Spleen (tissue), 11 donors: ENCODE results near the gene WDR17. TPM values are rescaled to one million over a fixed set of nuclear protein-coding genes. Genes with fewer than 3 reads are reported as not detected.

Experiments
- DNase-seq: peaks from one replicate; pipeline ENCODE4 v3.0.0-alpha.2; 2020
- H3K27ac ChIP-seq, 8 donors: fragments of 200-600 bp; sonication (generic) in 7 of 8; 1 replicate in 4 of 8; 2 replicates in 4 of 8; pipeline versions ENCODE4 v1.5.0 to v1.8.0; 2016 to 2021; ENCODE audit warnings: inconsistent platforms in 4 of 8, mild to moderate bottlenecking in 4 of 8, moderate library complexity in 1 of 8
- H3K27me3 ChIP-seq, 7 donors: fragments of 200-600 bp; sonication (generic) in 6 of 7; replicated peaks in 1 of 7; 1 replicate in 4 of 7; 2 replicates in 3 of 7; pipeline versions ENCODE4 v1.5.0 to v1.8.0; 2016 to 2021; ENCODE audit warnings: inconsistent platforms in 3 of 7, mild to moderate bottlenecking in 1 of 7
- H3K36me3 ChIP-seq, 6 donors: fragments of 200-600 bp; sonication (generic) in 5 of 6; 1 replicate in 4 of 6; 2 replicates in 2 of 6; pipeline versions ENCODE4 v1.5.0 to v1.8.0; 2016 to 2021; ENCODE audit warnings: inconsistent platforms in 2 of 6
- H3K4me1 ChIP-seq, 6 donors: fragments of 200-600 bp; sonication (generic) in 5 of 6; 1 replicate in 3 of 6; 2 replicates in 3 of 6; pipeline versions ENCODE4 v1.5.0 to v1.8.0; 2016 to 2021; ENCODE audit warnings: inconsistent platforms in 3 of 6
- H3K4me3 ChIP-seq, 8 donors: fragments of 200-600 bp; sonication (generic) in 7 of 8; 1 replicate in 4 of 8; 2 replicates in 4 of 8; pipeline versions ENCODE4 v1.5.0 to v1.8.0; 2016 to 2021; ENCODE audit warnings: inconsistent platforms in 4 of 8, mild to moderate bottlenecking in 4 of 8, moderate library complexity in 2 of 8
- H3K9me3 ChIP-seq, 8 donors: fragments of 200-600 bp; sonication (generic) in 7 of 8; 1 replicate in 4 of 8; 2 replicates in 4 of 8; pipeline versions ENCODE4 v1.5.0 to v1.8.0; 2016 to 2021; ENCODE audit warnings: inconsistent platforms in 4 of 8
- CTCF ChIP-seq, 11 experiments: fragments of 200-600 bp in 7 of 11; fragments of 450-650 bp in 4 of 11; sonication (generic) in 4 of 11; IDR thresholded peaks in 8 of 11; conservative IDR thresholded peaks in 3 of 11; 1 replicate in 7 of 11; 2 replicates in 4 of 11; pipeline versions ENCODE4 v1.4.0 to v1.8.0; 2016 to 2021; ENCODE audit warnings: antibody characterized with exemption in 11 of 11, inconsistent platforms in 4 of 11, mild to moderate bottlenecking in 1 of 11
- POLR2A ChIP-seq, 3 donors: fragments of 450-650 bp; IDR thresholded peaks; one replicate each; pipeline ENCODE4 v1.5.1; 2017; ENCODE audit warnings: antibody characterized with exemption in 3 of 3, mild to moderate bottlenecking in 1 of 3
- POLR2AphosphoS5 ChIP-seq, 3 donors: sonication (generic); formaldehyde crosslinking; IDR thresholded peaks; one replicate each; pipeline ENCODE4 v1.5.1; 2017; ENCODE audit warnings: antibody characterized with exemption in 3 of 3
- WGBS, 5 donors: extraction: QIAGEN DNeasy Blood & Tissue Kit in 3 of 5; methylation state at CpG; one replicate each; pipeline versions ENCODE4 v1.1.5 to v1.1.7; 2013 to 2018; 5-methylcytosine and 5-hydroxymethylcytosine counted together
- intact Hi-C: fragments of 100-400 bp; cut with DNase I; formaldehyde crosslinking; loops from one replicate; pipeline ENCODE4 v1.15.0; 2023; ENCODE audit warnings: low total_unique reads
- polyA plus RNA-seq, 3 donors: library from polyadenylated mRNA; stranded (reverse); fragments of 200-250 nt; gene quantifications; one replicate each; pipeline ENCODE4 v1.2.1, GENCODE V29; 2013
- total RNA-seq, 7 donors: library from RNA; depleted of rRNA in 3 of 7; stranded (reverse); fragments of >200 nt in 3 of 7; fragmentation: NEBNext Ultra II Directional in 4 of 7; extraction: Animal tissue kit (Norgen Biotek cat#: 25700) in 4 of 7; gene quantifications; one replicate each; pipeline versions ENCODE4 v1.1.0 to v1.2.1, GENCODE V29; 2016 to 2021
- donor health status: healthy with polysubstance abuse.
- donor health status: DM: no; HTN: no; CAD: no; lungs with moderate emphysema.
- donor health status: DM: no; HTN: no; CAD: no.
- donor health status: Bipolar disorder and iron deficiency.
- donor health status: healthy.
- donor health status: DM: no; HTN: no; CAD: no.
- donor health status: DM: yes; HTN: yes; CAD: no.

Gene WDR17
- total and polyA plus RNA-seq, 10 donors, result 0.55 to 4.7 (median 2.2) TPM

DNA sequence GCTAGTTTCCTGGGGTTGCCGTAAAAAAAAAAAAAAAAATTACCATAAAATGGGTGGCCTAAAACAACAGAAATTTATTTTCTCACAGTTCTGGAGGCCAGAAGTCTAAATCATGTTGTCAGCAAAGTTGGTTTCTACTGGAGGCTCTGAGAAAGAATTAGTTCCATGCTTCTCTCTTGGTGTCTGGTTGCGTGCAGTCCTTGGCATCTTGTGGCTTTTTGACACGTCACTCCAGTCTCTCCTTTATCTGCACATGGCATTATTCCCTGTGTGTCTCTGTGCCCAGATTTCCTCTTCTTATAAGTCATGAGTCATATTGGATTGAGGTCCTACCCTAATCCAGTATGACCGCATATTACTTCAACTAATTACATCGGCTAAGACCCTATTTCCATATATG is 91.0 kb downstream of the WDR17 start:
- no peak overlapping the region for H3K27ac ChIP-seq
- 94 to 97% (median 96%) methylated on average over 5 of the region's 5 CpGs for WGBS, 5 donors
- H3K9me3 ChIP-seq, result no peaks in the 10 kb centered on the region
- intact Hi-C loops, result no loop called here
- no peak overlapping the region for H3K4me3 ChIP-seq
- no peaks in the 10 kb centered on the region for H3K4me1 ChIP-seq
- TF ChIP-seq CTCF (IDR thresholded peaks at IDR 0.05 in 8 of 11, conservative IDR thresholded peaks at IDR 0.05 in 3 of 11) (no peak), POLR2AphosphoS5 (IDR thresholded peaks at IDR 0.05) (no peak)
- DNase-seq, result no peak
- H3K36me3 ChIP-seq, result peaks cover 0 to 5% (median 0%) of the 10 kb centered on the region in 6 donors
- H3K27me3 ChIP-seq, result no peaks in the 10 kb centered on the region

DNA sequence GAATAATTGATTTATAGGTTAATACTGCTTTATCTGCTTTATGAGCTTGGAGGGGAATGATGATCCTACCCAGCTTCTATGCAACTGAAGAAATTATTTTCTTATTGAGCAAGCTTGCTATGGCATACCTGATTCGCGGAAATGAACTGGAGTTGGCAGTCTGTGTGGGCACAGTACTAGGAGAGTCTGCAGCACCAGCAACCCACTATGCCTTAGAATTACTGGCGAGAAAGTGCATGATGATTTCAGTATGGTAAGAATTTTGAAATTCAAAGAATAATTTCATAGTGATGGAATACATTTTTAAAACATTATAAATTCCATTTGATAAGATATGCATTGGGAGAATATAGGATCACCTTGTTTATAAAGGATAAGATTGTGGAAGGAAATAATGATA is 97.4 kb downstream of the WDR17 start:
- H3K27ac ChIP-seq, result no peak overlapping the region
- peaks cover 0 to 5% (median 0%) of the 10 kb centered on the region in 6 donors for H3K36me3 ChIP-seq
- no peak overlapping the region for H3K4me3 ChIP-seq
- no peaks in the 10 kb centered on the region for H3K4me1 ChIP-seq
- no peaks in the 10 kb centered on the region for H3K9me3 ChIP-seq
- DNase-seq, result no peak
- no peaks in the 10 kb centered on the region for H3K27me3 ChIP-seq
- WGBS, 5 donors, result 93 to 98% (median 94%) methylated on average over 3 of the region's 3 CpGs
- TF ChIP-seq POLR2AphosphoS5 (IDR thresholded peaks at IDR 0.05) (no peak), POLR2A (IDR thresholded peaks at IDR 0.05) (no peak), CTCF (IDR thresholded peaks at IDR 0.05 in 8 of 11, conservative IDR thresholded peaks at IDR 0.05 in 3 of 11) (no peak)
- intact Hi-C loops, result no loop called here

DNA sequence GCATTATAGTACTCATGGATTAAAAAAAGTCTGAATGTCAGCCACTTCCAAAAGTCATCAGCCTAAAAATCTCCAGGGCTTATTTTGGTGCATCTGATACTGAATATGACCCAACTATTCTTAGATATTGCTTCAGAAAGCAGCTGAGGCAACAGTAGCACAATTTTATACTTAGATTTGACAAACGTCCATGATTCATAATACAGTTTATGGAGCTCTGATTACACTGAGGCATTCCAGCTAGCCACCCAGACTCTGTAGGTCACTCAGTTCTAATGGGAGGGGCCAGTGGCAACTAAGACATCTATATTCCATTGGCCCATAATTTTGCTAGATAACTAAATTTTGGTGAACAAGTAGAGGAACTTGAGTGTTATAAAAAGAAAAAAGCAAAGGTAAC is 119.4 kb downstream of the WDR17 start:
- no peaks in the 10 kb centered on the region for H3K36me3 ChIP-seq
- no peak for TF ChIP-seq CTCF (IDR thresholded peaks at IDR 0.05 in 8 of 11, conservative IDR thresholded peaks at IDR 0.05 in 3 of 11)
- TF ChIP-seq POLR2A (IDR thresholded peaks at IDR 0.05), result no peak
- TF ChIP-seq POLR2AphosphoS5 (IDR thresholded peaks at IDR 0.05), result no peak
- no peaks in the 10 kb centered on the region for H3K9me3 ChIP-seq
- H3K4me3 ChIP-seq, result no peak overlapping the region
- H3K4me1 ChIP-seq, result no peaks in the 10 kb centered on the region
- no peak for DNase-seq
- intact Hi-C loops, result no loop called here
- no peak overlapping the region for H3K27ac ChIP-seq
- WGBS, 5 donors, result 44 to 75% (median 61%) methylated on average over 1 of the region's 1 CpG
- peaks cover 0 to 10% (median 0%) of the 10 kb centered on the region in 7 donors for H3K27me3 ChIP-seq

DNA sequence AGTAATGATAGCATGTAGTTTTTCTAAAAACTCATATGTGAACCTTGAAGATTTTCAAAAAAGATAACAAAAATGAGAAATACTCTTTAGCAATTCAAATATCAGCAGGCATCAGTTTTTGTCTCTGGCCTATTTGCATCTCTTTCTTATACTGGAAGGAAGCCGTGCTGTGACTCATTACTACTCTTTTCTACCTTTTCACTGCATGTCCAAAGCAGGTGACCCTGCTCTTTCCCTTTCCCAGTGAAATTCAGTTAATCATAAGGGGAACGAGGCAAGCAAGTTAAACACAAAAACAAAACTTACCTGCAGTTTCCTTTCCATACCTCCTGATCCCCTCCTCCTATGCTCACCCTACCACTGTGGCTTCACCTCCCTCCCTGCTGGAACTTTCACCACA is 120.4 kb downstream of the WDR17 start:
- WGBS, 5 donors, result 47 to 74% (median 67%) methylated on average over 2 of the region's 2 CpGs
- H3K4me1 ChIP-seq, result no peaks in the 10 kb centered on the region
- H3K27me3 ChIP-seq, result peaks cover 0 to 10% (median 0%) of the 10 kb centered on the region in 7 donors
- intact Hi-C loops, result no loop called here
- no peaks in the 10 kb centered on the region for H3K36me3 ChIP-seq
- no peaks in the 10 kb centered on the region for H3K9me3 ChIP-seq
- no peak overlapping the region for H3K4me3 ChIP-seq
- DNase-seq, result no peak
- no peak for TF ChIP-seq CTCF (IDR thresholded peaks at IDR 0.05 in 8 of 11, conservative IDR thresholded peaks at IDR 0.05 in 3 of 11)
- TF ChIP-seq POLR2A (IDR thresholded peaks at IDR 0.05), result no peak
- no peak for TF ChIP-seq POLR2AphosphoS5 (IDR thresholded peaks at IDR 0.05)
- H3K27ac ChIP-seq, result no peak overlapping the region
